RWPE2 (cell line): ENCODE measurements around the gene TGM5.

ENCODE experiments used
- ATAC-seq: fragments of 200-7000 bp; cut with Tn5 transposase; 3 replicates; pipeline ENCODE4 v1.9.1; 2021; ENCODE audit warnings: low read depth
- DNase-seq: peaks from one replicate; pipeline ENCODE4 v3.0.0-alpha.2; 2020; ENCODE audit warnings: low spot score
- H3K27ac ChIP-seq: fragments of 450-650 bp; 2 replicates; pipeline ENCODE4 v1.5.1; 2017; ENCODE audit warnings: mild to moderate bottlenecking; ENCODE audit not compliant: poor library complexity, severe bottlenecking
- H3K27me3 ChIP-seq: fragments of 250-450 bp; sonication (Bioruptor Pico); 2 replicates; pipeline ENCODE4 v1.5.1; 2021; ENCODE audit warnings: mild to moderate bottlenecking, moderate library complexity; ENCODE audit not compliant: insufficient read depth, poor library complexity, severe bottlenecking
- H3K36me3 ChIP-seq: fragments of 250-450 bp; sonication (Bioruptor Pico); 2 replicates; pipeline ENCODE4 v1.5.1; 2020; ENCODE audit warnings: low read depth, mild to moderate bottlenecking, moderate library complexity
- H3K4me1 ChIP-seq: fragments of 250-450 bp; sonication (Bioruptor Pico); 2 replicates; pipeline ENCODE4 v1.5.1; 2021; ENCODE audit warnings: mild to moderate bottlenecking, moderate library complexity; ENCODE audit not compliant: insufficient read depth, poor library complexity, severe bottlenecking
- H3K4me3 ChIP-seq: fragments of 250-450 bp; sonication (Bioruptor Pico); 2 replicates; pipeline ENCODE4 v1.5.1; 2021; ENCODE audit warnings: mild to moderate bottlenecking, moderate library complexity; ENCODE audit not compliant: severe bottlenecking
- H3K9me3 ChIP-seq: fragments of 250-450 bp; sonication (Bioruptor Pico); 2 replicates; pipeline ENCODE4 v1.5.1; 2021; ENCODE audit warnings: mild to moderate bottlenecking, moderate library complexity; ENCODE audit not compliant: severe bottlenecking
- TF ChIP-seq, protein P1 (sequence below): fragments of 450-650 bp; IDR thresholded peaks from one replicate; pipeline ENCODE4 v1.5.1; 2017; ENCODE audit warnings: mild to moderate bottlenecking, moderate library complexity; ENCODE audit not compliant: poor library complexity, severe bottlenecking

Gene TGM5

DNA sequence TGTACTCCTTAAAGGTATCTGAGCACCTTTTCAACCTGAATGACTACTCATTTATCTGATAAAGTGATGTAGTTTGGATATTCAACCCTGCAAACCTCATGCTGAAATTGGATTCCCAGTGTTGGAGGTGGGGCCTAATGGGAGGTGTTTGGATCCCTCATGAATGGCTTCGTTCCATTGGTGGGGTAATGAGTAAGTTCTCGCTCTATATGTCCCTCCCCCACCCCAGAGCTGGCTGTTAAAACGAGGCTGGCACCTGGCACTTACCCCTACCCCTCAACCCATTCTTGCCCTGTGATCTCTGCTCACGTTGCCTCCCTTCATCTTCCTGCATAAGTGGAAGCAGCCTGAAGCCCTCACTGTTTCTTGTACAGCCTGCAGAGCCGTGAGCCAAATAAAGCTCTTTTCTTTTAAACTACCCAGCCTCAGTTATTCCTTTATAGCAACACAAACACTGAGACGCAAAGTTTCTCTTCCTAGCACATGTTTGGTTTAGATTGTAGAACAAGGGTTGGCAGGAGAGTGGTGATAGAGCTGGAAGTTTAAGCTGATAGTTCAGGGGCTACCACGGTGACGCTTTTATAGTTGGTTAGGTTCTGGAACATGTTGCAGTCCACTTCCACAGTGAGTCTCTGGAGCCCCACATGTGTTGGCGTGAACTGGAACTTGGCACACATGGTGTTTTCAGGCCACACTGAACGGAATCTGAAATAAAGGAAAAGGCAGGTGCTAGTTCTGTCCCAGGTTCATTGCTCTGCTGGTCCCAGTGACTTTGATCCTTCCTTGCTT is 69.8 kb downstream of the TGM5 start:
- no peak overlapping the region for H3K27ac ChIP-seq
- peaks cover 36% of the 10 kb centered on the region for H3K36me3 ChIP-seq
- ATAC-seq (no peak), DNase-seq (no peak)
- no peaks in the 10 kb centered on the region for H3K27me3 ChIP-seq
- H3K4me1 ChIP-seq, result no peaks in the 10 kb centered on the region
- H3K9me3 ChIP-seq, result no peaks in the 10 kb centered on the region
- H3K4me3 ChIP-seq, result no peak overlapping the region
- TF ChIP-seq, protein P1, sequence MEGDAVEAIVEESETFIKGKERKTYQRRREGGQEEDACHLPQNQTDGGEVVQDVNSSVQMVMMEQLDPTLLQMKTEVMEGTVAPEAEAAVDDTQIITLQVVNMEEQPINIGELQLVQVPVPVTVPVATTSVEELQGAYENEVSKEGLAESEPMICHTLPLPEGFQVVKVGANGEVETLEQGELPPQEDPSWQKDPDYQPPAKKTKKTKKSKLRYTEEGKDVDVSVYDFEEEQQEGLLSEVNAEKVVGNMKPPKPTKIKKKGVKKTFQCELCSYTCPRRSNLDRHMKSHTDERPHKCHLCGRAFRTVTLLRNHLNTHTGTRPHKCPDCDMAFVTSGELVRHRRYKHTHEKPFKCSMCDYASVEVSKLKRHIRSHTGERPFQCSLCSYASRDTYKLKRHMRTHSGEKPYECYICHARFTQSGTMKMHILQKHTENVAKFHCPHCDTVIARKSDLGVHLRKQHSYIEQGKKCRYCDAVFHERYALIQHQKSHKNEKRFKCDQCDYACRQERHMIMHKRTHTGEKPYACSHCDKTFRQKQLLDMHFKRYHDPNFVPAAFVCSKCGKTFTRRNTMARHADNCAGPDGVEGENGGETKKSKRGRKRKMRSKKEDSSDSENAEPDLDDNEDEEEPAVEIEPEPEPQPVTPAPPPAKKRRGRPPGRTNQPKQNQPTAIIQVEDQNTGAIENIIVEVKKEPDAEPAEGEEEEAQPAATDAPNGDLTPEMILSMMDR, result no peak

- H3K9me3 ChIP-seq, result no peaks in the 10 kb centered on the region
- H3K36me3 ChIP-seq, result peaks cover 55% of the 10 kb centered on the region
- H3K4me3 ChIP-seq, result no peak overlapping the region
- H3K27me3 ChIP-seq, result no peaks in the 10 kb centered on the region
- H3K27ac ChIP-seq, result no peak overlapping the region
- DNase-seq (no peak), ATAC-seq (no peak)
- TF ChIP-seq, protein P1, result no peak
- no peaks in the 10 kb centered on the region for H3K4me1 ChIP-seq
Measured at GRCh38 chr15:43194795-43195194, 71.9 kb downstream of the TGM5 start.

DNA sequence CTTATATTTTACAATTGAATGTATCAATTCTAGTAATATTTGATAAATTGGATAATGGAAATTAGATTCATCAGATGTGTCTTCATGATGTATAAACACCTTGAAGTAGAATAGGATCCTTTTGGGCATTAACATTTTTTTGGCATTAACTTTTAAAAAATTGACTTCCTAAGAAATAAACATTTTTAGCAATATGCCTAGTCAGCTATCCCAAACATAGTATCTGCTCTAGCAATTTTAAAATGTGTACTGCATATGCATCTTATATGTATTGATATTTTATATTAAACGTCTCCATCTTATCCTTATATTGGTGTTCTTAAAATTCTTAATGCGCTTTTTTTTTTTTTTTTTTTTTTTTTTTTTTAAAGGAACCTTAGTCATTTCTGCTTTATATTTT is 73.0 kb downstream of the TGM5 start:
- no peaks in the 10 kb centered on the region for H3K4me1 ChIP-seq
- H3K36me3 ChIP-seq, result peaks cover 62% of the 10 kb centered on the region

GRCh38 chr15:43190178-43190577 is 76.5 kb downstream of the TGM5 start:
- Histone ChIP-seq H3K27ac (no peak overlapping the region), H3K4me1 (no peaks in the 10 kb centered on the region), H3K9me3 (no peaks in the 10 kb centered on the region), H3K27me3 (no peaks in the 10 kb centered on the region), H3K36me3 (peaks cover 54% of the 10 kb centered on the region), H3K4me3 (no peak overlapping the region)
- ATAC-seq (no peak), DNase-seq (no peak)
- TF ChIP-seq, protein P1, result no peak

More for the DNA sequence above, 73.0 kb downstream of the TGM5 start:
- TF ChIP-seq, protein P1, result no peak
- Histone ChIP-seq H3K27me3 (no peaks in the 10 kb centered on the region), H3K4me3 (no peak overlapping the region), H3K27ac (no peak overlapping the region), H3K9me3 (no peaks in the 10 kb centered on the region)
- DNase-seq (no peak), ATAC-seq (no peak)

DNA sequence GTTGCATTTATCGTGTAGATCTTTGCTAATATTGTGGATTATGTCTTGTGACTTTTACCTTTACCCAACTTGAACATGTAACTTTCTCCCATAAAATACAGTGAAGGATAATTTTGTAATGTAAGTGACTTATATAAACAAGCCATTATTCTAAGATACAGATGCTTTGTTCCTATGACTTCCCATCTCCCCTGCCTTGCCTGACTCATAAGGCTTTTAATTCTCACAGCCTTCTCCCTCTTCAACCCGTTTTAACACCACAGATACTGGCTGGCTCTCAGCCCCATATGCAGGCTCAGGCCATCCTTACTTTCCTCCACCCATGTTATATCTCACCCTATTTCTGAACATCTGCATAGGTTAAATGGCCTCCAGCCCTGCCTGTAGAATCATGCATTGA is 77.4 kb downstream of the TGM5 start:
- H3K4me1 ChIP-seq, result no peaks in the 10 kb centered on the region
- H3K4me3 ChIP-seq, result no peak overlapping the region
- ATAC-seq, result no peak
- TF ChIP-seq, protein P1, result no peak
- no peaks in the 10 kb centered on the region for H3K27me3 ChIP-seq
- H3K27ac ChIP-seq, result no peak overlapping the region
- no peak for DNase-seq
- H3K9me3 ChIP-seq, result no peaks in the 10 kb centered on the region
- peaks cover 45% of the 10 kb centered on the region for H3K36me3 ChIP-seq
